GM12878 (cell line): ENCODE results near the gene CD72. TPM values are rescaled to one million over a fixed set of nuclear protein-coding genes. Genes with fewer than 3 reads are reported as not detected.

ENCODE experiments used
- ATAC-seq: fragments of 200-7000 bp; cut with Tn5 transposase; 3 replicates; pipeline ENCODE4 v1.9.1; 2020; ENCODE audit warnings: mild to moderate bottlenecking, moderate library complexity
- BruUV-seq: library from RNA; stranded (reverse); fragments of 400-500 nt; replicated peaks from 2 replicates; lab custom pipeline; 2021; lab: Mats Ljungman, UMichigan
- CTCF ChIA-PET: fragments of 300-600 bp; sonication (Branson Sonifier 250); formaldehyde crosslinking; extraction: SDS; loops from one replicate; lab custom pipeline; 2021; ENCODE audit warnings: inconsistent platforms; lab: Yijun Ruan, JAX
- POLR2A ChIA-PET: fragments of 350-600 bp; formaldehyde crosslinking; extraction: SDS; loops from one replicate; lab custom pipeline; 2021; ENCODE audit warnings: inconsistent platforms; lab: Charles Lee
- RAD21 ChIA-PET: fragments of 300-600 bp; sonication (Branson Sonifier 250); formaldehyde crosslinking; loops from one replicate; lab custom pipeline; 2023; ENCODE audit warnings: antibody characterized with exemption; ENCODE audit not compliant: unreplicated experiment; lab: Charles Lee
- SMC1A ChIA-PET: fragments of 300-600 bp; sonication (Branson Sonifier 250); formaldehyde crosslinking; loops from one replicate; lab custom pipeline; 2023; ENCODE audit not compliant: unreplicated experiment, uncharacterized antibody; lab: Charles Lee
- DNase-seq: peaks from one replicate; pipeline ENCODE4 v3.0.0-alpha.2; 2011; ENCODE audit warnings: low read depth, low spot score
- FAIRE-seq: peaks from 3 replicates; lab custom pipeline; 2011; peaks lifted over from hg19 to GRCh38; lab: Jason Lieb, UNC
- H2AFZ ChIP-seq: 2 replicates; pipeline ENCODE4 v1.6.0; 2011; ENCODE audit warnings: low read depth, low read length, control low read depth; ENCODE audit not compliant: control insufficient read depth
- H3K27ac ChIP-seq: 2 replicates; pipeline ENCODE4 v1.5.1; 2011; ENCODE audit warnings: control low read depth; ENCODE audit not compliant: control insufficient read depth, insufficient read depth
- H3K27me3 ChIP-seq, 2 experiments: replicated peaks in 1 of 2; 2 replicates each; pipeline versions ENCODE4 v1.6.0 to v1.6.1; 2011; ENCODE audit warnings: low read length in 1 of 2; ENCODE audit not compliant: control insufficient read depth in 2 of 2, insufficient read depth in 2 of 2
- H3K36me3 ChIP-seq, 2 experiments: 2 replicates each; pipeline ENCODE4 v1.5.1; 2011; ENCODE audit warnings: low read length in 1 of 2; ENCODE audit not compliant: control insufficient read depth in 2 of 2, insufficient read depth in 2 of 2
- H3K4me1 ChIP-seq: 2 replicates; pipeline ENCODE4 v1.6.1; 2011; ENCODE audit warnings: mild to moderate bottlenecking, low read length, moderate library complexity, mixed read lengths; ENCODE audit not compliant: control insufficient read depth, insufficient read depth
- H3K4me2 ChIP-seq: 2 replicates; pipeline ENCODE4 v1.6.0; 2011; ENCODE audit warnings: control low read depth; ENCODE audit not compliant: control insufficient read depth, insufficient read depth
- H3K4me3 ChIP-seq: fragments of 200-600 bp; sonication (generic); 2 replicates; pipeline ENCODE4 v1.5.1; 2016
- H3K79me2 ChIP-seq: 2 replicates; pipeline ENCODE4 v1.6.0; 2011; ENCODE audit warnings: low read length; ENCODE audit not compliant: control insufficient read depth, insufficient read depth
- H3K9ac ChIP-seq: 2 replicates; pipeline ENCODE4 v1.8.0; 2011; ENCODE audit warnings: low read length, control low read depth, mixed read lengths; ENCODE audit not compliant: control insufficient read depth, insufficient read depth
- H3K9me3 ChIP-seq: replicated peaks from 3 replicates; pipeline ENCODE4 v1.5.1; 2011; ENCODE audit warnings: mild to moderate bottlenecking, low read length; ENCODE audit not compliant: control insufficient read depth, insufficient read depth
- H4K20me1 ChIP-seq: 2 replicates; pipeline ENCODE4 v1.6.0; 2011; ENCODE audit not compliant: control insufficient read depth, insufficient read depth
- CEBPB ChIP-seq, 2 experiments: fragments of 150-350 bp in 1 of 2; IDR thresholded peaks; 2 replicates each; pipeline ENCODE4 v1.6.1; 2012 to 2014; ENCODE audit warnings: low read depth in 2 of 2, low read length in 2 of 2, borderline replicate concordance in 1 of 2, inconsistent platforms in 1 of 2
- EGR1 ChIP-seq, 2 experiments: IDR thresholded peaks; 1 replicate in 1 of 2; 2 replicates in 1 of 2; pipeline ENCODE4 v1.6.1; 2011 to 2012; ENCODE audit warnings: low read depth in 2 of 2, low read length in 2 of 2, borderline replicate concordance in 1 of 2, mild to moderate bottlenecking in 1 of 2, moderate library complexity in 1 of 2
- JUND ChIP-seq: IDR thresholded peaks from 2 replicates; pipeline ENCODE4 v1.6.1; 2012; ENCODE audit warnings: low read depth, mild to moderate bottlenecking, low read length, improper control_type of control experiment, moderate library complexity
- KAT2A ChIP-seq: conservative IDR thresholded peaks from 2 replicates; pipeline ENCODE4 v1.6.1; 2011; ENCODE audit warnings: low read depth, low read length; ENCODE audit not compliant: control insufficient read depth
- NBN ChIP-seq: fragments of 450-650 bp; IDR thresholded peaks from 2 replicates; pipeline ENCODE4 v1.6.1; 2016
- RAD21 ChIP-seq: IDR thresholded peaks from 2 replicates; pipeline ENCODE4 v1.6.1; 2011; ENCODE audit warnings: mild to moderate bottlenecking, low read depth, low read length, moderate library complexity; ENCODE audit not compliant: insufficient read depth
- RAD51 ChIP-seq: fragments of 450-650 bp; IDR thresholded peaks from 2 replicates; pipeline ENCODE4 v1.6.1; 2016; ENCODE audit warnings: moderate library complexity, mild to moderate bottlenecking, inconsistent platforms
- RBBP5 ChIP-seq: fragments of 200-600 bp; sonication (generic); conservative IDR thresholded peaks from 2 replicates; pipeline ENCODE4 v1.6.1; 2016
- RELA ChIP-seq: fragments of 450-650 bp; IDR thresholded peaks from 2 replicates; pipeline ENCODE4 v1.8.0; 2014; ENCODE audit warnings: borderline replicate concordance; ENCODE audit not compliant: partially characterized antibody
- SMARCA5 ChIP-seq: fragments of 450-650 bp; IDR thresholded peaks from 2 replicates; pipeline ENCODE4 v1.6.1; 2017; ENCODE audit warnings: mild to moderate bottlenecking
- SP1 ChIP-seq: IDR thresholded peaks from one replicate; pipeline ENCODE4 v1.6.1; 2011; ENCODE audit warnings: low read depth, low read length
- SUPT20H ChIP-seq: IDR thresholded peaks from 2 replicates; pipeline ENCODE4 v1.6.1; 2011; ENCODE audit warnings: low read depth, mild to moderate bottlenecking, low read length, moderate library complexity, borderline replicate concordance; ENCODE audit not compliant: control insufficient read depth
- ZZZ3 ChIP-seq: IDR thresholded peaks from 2 replicates; pipeline ENCODE4 v1.6.1; 2011; ENCODE audit warnings: low read depth; ENCODE audit not compliant: control insufficient read depth, insufficient read length
- WGBS: methylation state at CpG from one replicate; pipeline ENCODE4 v1.1.6; 2016; ENCODE audit warnings: low lambda C conversion rate; ENCODE audit not compliant: insufficient replicate concordance, insufficient coverage; ENCODE audit errors: missing lambda C conversion rate; 5-methylcytosine and 5-hydroxymethylcytosine counted together
- in situ Hi-C: fragments of 300-500 bp; cut with MboI; formaldehyde crosslinking; loops from 9 replicates; pipeline ENCODE4 v1.14.3; 2018; ENCODE audit warnings: mixed read lengths
- intact Hi-C: fragments of 100-400 bp; cut with micrococcal nuclease; formaldehyde crosslinking; loops from one replicate; pipeline ENCODE4 v1.14.2; 2022; ENCODE audit not compliant: unreplicated experiment
- polyA plus RNA-seq, 11 experiments: library from polyadenylated mRNA; depleted of rRNA in 4 of 11; unstranded in 6 of 11; stranded (reverse) in 5 of 11; fragments of >200 nt; fragmentation: Nextera tagmentation in 4 of 11; fragmentation: Illumina TruSeq in 1 of 11; extraction: Ambion mirVana in 4 of 11; extraction: Trizol in 1 of 11; gene quantifications; 1 replicate in 1 of 11; 2 replicates in 10 of 11; pipeline versions ENCODE4 v1.2.1 to v1.2.3, GENCODE V29; 2011 to 2016; ENCODE audit warnings: inconsistent platforms in 2 of 11, missing spikeins in 2 of 11, low read depth in 1 of 11
- total RNA-seq, 4 experiments: library from RNA; depleted of rRNA in 3 of 4; stranded (reverse); fragments of >200 nt in 3 of 4; fragmentation: Illumina TruSeq in 1 of 4; extraction: Trizol in 1 of 4; gene quantifications; 2 replicates each; pipeline versions ENCODE4 v1.2.1 to v1.2.3, GENCODE V29; 2013 to 2021
- TF ChIP-seq, protein P1 (sequence below): IDR thresholded peaks from 2 replicates; pipeline ENCODE4 v1.6.1; 2012; ENCODE audit warnings: low read length, inconsistent platforms
- TF ChIP-seq, protein P2 (sequence below): IDR thresholded peaks from 2 replicates; pipeline ENCODE4 v1.6.1; 2011; ENCODE audit warnings: borderline replicate concordance, low read depth, mild to moderate bottlenecking, moderate library complexity, mixed read lengths, low read length; ENCODE audit not compliant: insufficient read depth; ENCODE audit errors: extremely low read length
- TF ChIP-seq, protein P3 (sequence below): fragments of 450-650 bp; IDR thresholded peaks from 2 replicates; pipeline ENCODE4 v1.6.1; 2017; ENCODE audit warnings: antibody characterized with exemption, mild to moderate bottlenecking, moderate library complexity

The CD72 gene
- total and polyA plus RNA-seq, 10 of the 15 experiments (the other 5 are each of a cell fraction or from before 2014, with no cell fraction given): 2.1 to 14.2 (median 4.4) TPM

GRCh38 chr9:35664531-35665470 is 46.6 kb upstream of the CD72 start, which contains the start of gene ARHGEF39:
Gene ARHGEF39 (minus strand): TSS chr9:35665195. CDS start chr9:35665169, 26 bp downstream.
- in situ Hi-C loops: loop anchor here (5.0 kb wide), 1 partner anchor 58 kb away; no protein-coding TSS in a partner anchor
- Histone ChIP-seq H3K9ac (peak within 1 kb of the TSS; percentile 81), H3K4me1 (peaks cover 33% of the 10 kb centered on the region), H3K27me3 (no peaks in the 10 kb centered on the region), H3K27ac (peak within 1 kb of the TSS; percentile 85), H3K36me3 (peaks cover 6 to 9% of the 10 kb centered on the region in 2 experiments; a peak in 3 of 4 replicates), H3K4me3 (peak within 1 kb of the TSS; percentile 79), H3K4me2 (peak within 1 kb of the TSS; percentile 82), H3K79me2 (peaks cover 29% of the 10 kb centered on the region), H3K9me3 (no peaks in the 10 kb centered on the region), H4K20me1 (no peaks in the 10 kb centered on the region), H2AFZ (peak within 1 kb of the TSS; percentile 75)
- ATAC-seq: peak; percentile 92
- intact Hi-C loops: no loop called here
- ChIA-PET RAD21 (interaction anchor here (0.5 to 9.7 kb wide), 16 partner anchors 11 to 161 kb away, joined by 3 to 95 read pairs (median 4); partner anchors contain the start of genes CREB3, SIT1, TLN1 and TPM2), SMC1A (interaction anchor here (0.7 to 12.5 kb wide), 22 partner anchors 10 to 217 kb away, joined by 3 to 145 read pairs (median 3); partner anchors contain the start of genes CREB3, HINT2 and TLN1), POLR2A (interaction anchor here (0.6 to 10.9 kb wide), 13 partner anchors 9 to 592 kb away, joined by 3 to 163 read pairs (median 6); partner anchors contain the start of genes CREB3, GBA2, HINT2 and RGP1), CTCF (interaction anchor here (0.5 to 13.5 kb wide), 22 partner anchors 9 to 585 kb away, joined by 3 to 227 read pairs (median 4); partner anchors contain the start of genes CREB3, GBA2, RGP1 and SIT1)
- TSS peak; percentile 70 for BruUV-seq
- WGBS: 6% methylated on average over 56 of the region's 58 CpGs
- no peak for FAIRE-seq
- DNase-seq: no peak
- TF ChIP-seq CEBPB (IDR thresholded peaks at IDR 0.05; ENCODE audit: borderline replicate concordance in 1 of 2, low read depth in 2 of 2, low read length in 2 of 2) (no peak), NBN (no peak), RAD21 (0 out of 2 replicates have a peak, but pooled peaks have one; percentile 7), JUND (no peak), ZZZ3 (no peak), SP1 (no peak), KAT2A (no peak), RBBP5 (no peak), EGR1 (IDR thresholded peaks at IDR 0.05; ENCODE audit: borderline replicate concordance in 1 of 2, low read depth in 2 of 2, low read length in 2 of 2) (peak in 1 of 2 experiments; percentile 29; a peak in 1 of 3 replicates), RAD51 (no peak), SMARCA5 (no peak), SUPT20H (no peak), RELA (no peak)
- TF ChIP-seq, protein P1, sequence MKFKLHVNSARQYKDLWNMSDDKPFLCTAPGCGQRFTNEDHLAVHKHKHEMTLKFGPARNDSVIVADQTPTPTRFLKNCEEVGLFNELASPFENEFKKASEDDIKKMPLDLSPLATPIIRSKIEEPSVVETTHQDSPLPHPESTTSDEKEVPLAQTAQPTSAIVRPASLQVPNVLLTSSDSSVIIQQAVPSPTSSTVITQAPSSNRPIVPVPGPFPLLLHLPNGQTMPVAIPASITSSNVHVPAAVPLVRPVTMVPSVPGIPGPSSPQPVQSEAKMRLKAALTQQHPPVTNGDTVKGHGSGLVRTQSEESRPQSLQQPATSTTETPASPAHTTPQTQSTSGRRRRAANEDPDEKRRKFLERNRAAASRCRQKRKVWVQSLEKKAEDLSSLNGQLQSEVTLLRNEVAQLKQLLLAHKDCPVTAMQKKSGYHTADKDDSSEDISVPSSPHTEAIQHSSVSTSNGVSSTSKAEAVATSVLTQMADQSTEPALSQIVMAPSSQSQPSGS: no peak
- TF ChIP-seq, protein P2, sequence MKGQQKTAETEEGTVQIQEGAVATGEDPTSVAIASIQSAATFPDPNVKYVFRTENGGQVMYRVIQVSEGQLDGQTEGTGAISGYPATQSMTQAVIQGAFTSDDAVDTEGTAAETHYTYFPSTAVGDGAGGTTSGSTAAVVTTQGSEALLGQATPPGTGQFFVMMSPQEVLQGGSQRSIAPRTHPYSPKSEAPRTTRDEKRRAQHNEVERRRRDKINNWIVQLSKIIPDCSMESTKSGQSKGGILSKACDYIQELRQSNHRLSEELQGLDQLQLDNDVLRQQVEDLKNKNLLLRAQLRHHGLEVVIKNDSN: no peak
- TF ChIP-seq, protein P3, sequence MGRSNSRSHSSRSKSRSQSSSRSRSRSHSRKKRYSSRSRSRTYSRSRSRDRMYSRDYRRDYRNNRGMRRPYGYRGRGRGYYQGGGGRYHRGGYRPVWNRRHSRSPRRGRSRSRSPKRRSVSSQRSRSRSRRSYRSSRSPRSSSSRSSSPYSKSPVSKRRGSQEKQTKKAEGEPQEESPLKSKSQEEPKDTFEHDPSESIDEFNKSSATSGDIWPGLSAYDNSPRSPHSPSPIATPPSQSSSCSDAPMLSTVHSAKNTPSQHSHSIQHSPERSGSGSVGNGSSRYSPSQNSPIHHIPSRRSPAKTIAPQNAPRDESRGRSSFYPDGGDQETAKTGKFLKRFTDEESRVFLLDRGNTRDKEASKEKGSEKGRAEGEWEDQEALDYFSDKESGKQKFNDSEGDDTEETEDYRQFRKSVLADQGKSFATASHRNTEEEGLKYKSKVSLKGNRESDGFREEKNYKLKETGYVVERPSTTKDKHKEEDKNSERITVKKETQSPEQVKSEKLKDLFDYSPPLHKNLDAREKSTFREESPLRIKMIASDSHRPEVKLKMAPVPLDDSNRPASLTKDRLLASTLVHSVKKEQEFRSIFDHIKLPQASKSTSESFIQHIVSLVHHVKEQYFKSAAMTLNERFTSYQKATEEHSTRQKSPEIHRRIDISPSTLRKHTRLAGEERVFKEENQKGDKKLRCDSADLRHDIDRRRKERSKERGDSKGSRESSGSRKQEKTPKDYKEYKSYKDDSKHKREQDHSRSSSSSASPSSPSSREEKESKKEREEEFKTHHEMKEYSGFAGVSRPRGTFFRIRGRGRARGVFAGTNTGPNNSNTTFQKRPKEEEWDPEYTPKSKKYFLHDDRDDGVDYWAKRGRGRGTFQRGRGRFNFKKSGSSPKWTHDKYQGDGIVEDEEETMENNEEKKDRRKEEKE: no peak
